ENCODE measurements around the gene SNX8.
"Not testable (repeated sequence)": the region's sequence is repeated elsewhere in the genome, so short reads cannot be mapped to it uniquely, and the experiment has no call there.

SNX8 gene

GRCh38 chr7:2289621-2290020, 24.6 kb downstream of the SNX8 start:
- DNase-seq = no peak

GRCh38 chr7:2289111-2289586, 25.1 kb downstream of the SNX8 start:
- no peak for DNase-seq

GRCh38 chr7:2288503-2288902, 25.7 kb downstream of the SNX8 start:
- DNase-seq = no peak

- DNase-seq = no peak
Measured at GRCh38 chr7:2287745-2288144, 26.5 kb downstream of the SNX8 start.

GRCh38 chr7:2283074-2283473, 31.2 kb downstream of the SNX8 start:
- no peak for DNase-seq

GRCh38 chr7:2282185-2282751, 32.0 kb downstream of the SNX8 start:
- DNase-seq = no peak

GRCh38 chr7:2281541-2281940, 32.7 kb downstream of the SNX8 start:
- DNase-seq = no peak

- no peak for DNase-seq
Measured at GRCh38 chr7:2280424-2280823, 33.8 kb downstream of the SNX8 start.

- no peak for DNase-seq
Measured at GRCh38 chr7:2279896-2280295, 34.3 kb downstream of the SNX8 start.

- DNase-seq = no peak
Measured at GRCh38 chr7:2278026-2278425, 36.2 kb downstream of the SNX8 start.

GRCh38 chr7:2276107-2276506, 38.1 kb downstream of the SNX8 start:
- DNase-seq = no peak

GRCh38 chr7:2275101-2275500, 39.1 kb downstream of the SNX8 start:
- no peak for DNase-seq

- no peak for DNase-seq
Measured at GRCh38 chr7:2274666-2275065, 39.6 kb downstream of the SNX8 start.

GRCh38 chr7:2273866-2274265, 40.4 kb downstream of the SNX8 start:
- no peak for DNase-seq

GRCh38 chr7:2272031-2272430, 42.2 kb downstream of the SNX8 start:
- DNase-seq = no peak

GRCh38 chr7:2271273-2272026, 42.8 kb downstream of the SNX8 start:
- DNase-seq = no peak

- DNase-seq = no peak
Measured at GRCh38 chr7:2270495-2270894, 43.7 kb downstream of the SNX8 start.

- DNase-seq = no peak
Measured at GRCh38 chr7:2269991-2270460, 44.2 kb downstream of the SNX8 start.

- not testable (repeated sequence) for DNase-seq
Measured at GRCh38 chr7:2269089-2269990, 44.9 kb downstream of the SNX8 start.

GRCh38 chr7:2266911-2267310, 47.3 kb downstream of the SNX8 start:
- no peak for DNase-seq

GRCh38 chr7:2264158-2264557, 50.1 kb downstream of the SNX8 start:
- DNase-seq = no peak

- no peak for DNase-seq
Measured at GRCh38 chr7:2263176-2263575, 51.1 kb downstream of the SNX8 start.

- DNase-seq = no peak
Measured at GRCh38 chr7:2261611-2262010, 52.6 kb downstream of the SNX8 start.

- peak; percentile 66 for DNase-seq
Measured at GRCh38 chr7:2260820-2261219, 53.4 kb downstream of the SNX8 start.
